HUES48 (cell line): Measurements from ENCODE around the gene VPS37D.
"Not testable (repeated sequence)": the region's sequence is repeated elsewhere in the genome, so short reads cannot be mapped to it uniquely, and the experiment has no call there.

ENCODE experiments used
- H3K27ac ChIP-seq: one replicate; pipeline ENCODE4 v1.7.0; 2013; ENCODE audit warnings: low read depth, low read length, inconsistent platforms
- H3K27me3 ChIP-seq: 2 replicates; pipeline ENCODE4 v1.6.1; 2013; ENCODE audit warnings: mild to moderate bottlenecking, low read length; ENCODE audit not compliant: control insufficient read depth, insufficient read depth
- H3K36me3 ChIP-seq: 2 replicates; pipeline ENCODE4 v1.6.1; 2013; ENCODE audit warnings: low read length; ENCODE audit not compliant: control insufficient read depth, insufficient read depth
- H3K4me1 ChIP-seq: 2 replicates; pipeline ENCODE4 v1.6.1; 2013; ENCODE audit warnings: mild to moderate bottlenecking, low read length; ENCODE audit not compliant: control insufficient read depth, insufficient read depth
- H3K4me3 ChIP-seq: 2 replicates; pipeline ENCODE4 v1.5.1; 2013; ENCODE audit warnings: mild to moderate bottlenecking, low read depth, low read length
- H3K9ac ChIP-seq: 2 replicates; pipeline ENCODE4 v1.6.1; 2013; ENCODE audit warnings: mild to moderate bottlenecking, low read depth, low read length, moderate library complexity
- H3K9me3 ChIP-seq: 2 replicates; pipeline ENCODE4 v1.6.1; 2013; ENCODE audit warnings: low read length; ENCODE audit not compliant: control insufficient read depth, insufficient read depth

The VPS37D gene

GRCh38 chr7:73667344-73668102 lies at the start of gene VPS37D:
Gene VPS37D (plus strand): TSS chr7:73667831. CDS start chr7:73667959, 128 bp downstream.
- Histone ChIP-seq H3K36me3 (no peaks in the 10 kb centered on the region), H3K27ac (no peak within 1 kb of the TSS), H3K27me3 (peaks cover 4% of the 10 kb centered on the region; the same call in 1 of the 2 replicates), H3K9ac (no peak within 1 kb of the TSS), H3K4me3 (peak within 1 kb of the TSS; percentile 60), H3K9me3 (no peaks in the 10 kb centered on the region), H3K4me1 (peaks cover 4% of the 10 kb centered on the region; the same call in 1 of the 2 replicates)

- no peaks in the 10 kb centered on the region for H3K36me3 ChIP-seq
- H3K27me3 ChIP-seq, result peaks cover 5% of the 10 kb centered on the region
- no peaks in the 10 kb centered on the region for H3K9me3 ChIP-seq
- no peak overlapping the region for H3K4me3 ChIP-seq
- H3K4me1 ChIP-seq, result no peaks in the 10 kb centered on the region; the same call in 1 of the 2 replicates
- H3K9ac ChIP-seq, result no peak overlapping the region
- H3K27ac ChIP-seq, result no peak overlapping the region
Observed at GRCh38 chr7:73618538-73618937, 49.1 kb upstream of the VPS37D start.

GRCh38 chr7:73619394-73619793 lies 48.2 kb upstream of the VPS37D start:
- not testable (repeated sequence) for H3K4me3 ChIP-seq, H3K4me1 ChIP-seq, H3K9ac ChIP-seq, H3K27ac ChIP-seq, H3K36me3 ChIP-seq, H3K9me3 ChIP-seq
- H3K27me3 ChIP-seq, result peaks cover 12% of the 10 kb centered on the region

- Histone ChIP-seq H3K9ac (no peak overlapping the region), H3K27ac (no peak overlapping the region), H3K36me3 (no peaks in the 10 kb centered on the region), H3K4me1 (no peaks in the 10 kb centered on the region), H3K27me3 (peaks cover 12% of the 10 kb centered on the region), H3K9me3 (no peaks in the 10 kb centered on the region), H3K4me3 (no peak overlapping the region)
Observed at GRCh38 chr7:73621168-73622063, 46.2 kb upstream of the VPS37D start.

- Histone ChIP-seq H3K27me3 (peaks cover 12% of the 10 kb centered on the region), H3K9me3 (no peaks in the 10 kb centered on the region), H3K4me1 (no peaks in the 10 kb centered on the region), H3K27ac (no peak overlapping the region), H3K36me3 (no peaks in the 10 kb centered on the region), H3K9ac (no peak overlapping the region), H3K4me3 (peak overlapping the region; percentile 78)
Observed at GRCh38 chr7:73622527-73622908, 45.1 kb upstream of the VPS37D start.

GRCh38 chr7:73622909-73623797 lies 44.5 kb upstream of the VPS37D start:
- no peaks in the 10 kb centered on the region for H3K36me3 ChIP-seq
- peak overlapping the region; percentile 78 for H3K4me3 ChIP-seq
- H3K27ac ChIP-seq, result no peak overlapping the region
- H3K27me3 ChIP-seq, result peaks cover 12% of the 10 kb centered on the region
- no peaks in the 10 kb centered on the region for H3K4me1 ChIP-seq
- no peak overlapping the region for H3K9ac ChIP-seq
- no peaks in the 10 kb centered on the region for H3K9me3 ChIP-seq

- Histone ChIP-seq H3K27me3 (peaks cover 12% of the 10 kb centered on the region), H3K4me3 (peak within 1 kb of the TSS; percentile 78), H3K27ac (no peak within 1 kb of the TSS), H3K36me3 (no peaks in the 10 kb centered on the region), H3K9ac (no peak within 1 kb of the TSS), H3K9me3 (no peaks in the 10 kb centered on the region), H3K4me1 (no peaks in the 10 kb centered on the region)
Observed at GRCh38 chr7:73623798-73624668, 43.6 kb upstream of the VPS37D start, which contains the start of gene MLXIPL. Gene MLXIPL (minus strand): TSS chr7:73624522. CDS start chr7:73624492, 30 bp downstream.

GRCh38 chr7:73624669-73625001 lies 43.0 kb upstream of the VPS37D start:
- no peak overlapping the region for H3K9ac ChIP-seq
- peaks cover 12% of the 10 kb centered on the region for H3K27me3 ChIP-seq
- H3K9me3 ChIP-seq, result no peaks in the 10 kb centered on the region
- H3K4me1 ChIP-seq, result no peaks in the 10 kb centered on the region
- no peak overlapping the region for H3K27ac ChIP-seq
- H3K4me3 ChIP-seq, result peak overlapping the region; percentile 78; the same call in 1 of the 2 replicates
- no peaks in the 10 kb centered on the region for H3K36me3 ChIP-seq

- no peaks in the 10 kb centered on the region for H3K9me3 ChIP-seq
- no peaks in the 10 kb centered on the region for H3K4me1 ChIP-seq
- no peaks in the 10 kb centered on the region for H3K36me3 ChIP-seq
- H3K4me3 ChIP-seq, result no peak overlapping the region
- H3K27ac ChIP-seq, result no peak overlapping the region
- no peak overlapping the region for H3K9ac ChIP-seq
- peaks cover 12% of the 10 kb centered on the region for H3K27me3 ChIP-seq
Observed at GRCh38 chr7:73625276-73625675, 42.4 kb upstream of the VPS37D start.

- H3K9ac ChIP-seq, result no peak overlapping the region
- H3K4me3 ChIP-seq, result no peak overlapping the region
- H3K36me3 ChIP-seq, result no peaks in the 10 kb centered on the region
- no peaks in the 10 kb centered on the region for H3K9me3 ChIP-seq
- no peak overlapping the region for H3K27ac ChIP-seq
- no peaks in the 10 kb centered on the region for H3K4me1 ChIP-seq
- peaks cover 12% of the 10 kb centered on the region for H3K27me3 ChIP-seq
Observed at GRCh38 chr7:73626814-73627213, 40.8 kb upstream of the VPS37D start.
